CD4-positive, alpha-beta T cell treated with Interleukin-4 for 4 hours (primary cell): ENCODE data around the gene SCN5A.

Experiments used
- DNase-seq: peaks from one replicate; pipeline ENCODE4 v3.0.0-alpha.2; 2020

SCN5A gene

DNA sequence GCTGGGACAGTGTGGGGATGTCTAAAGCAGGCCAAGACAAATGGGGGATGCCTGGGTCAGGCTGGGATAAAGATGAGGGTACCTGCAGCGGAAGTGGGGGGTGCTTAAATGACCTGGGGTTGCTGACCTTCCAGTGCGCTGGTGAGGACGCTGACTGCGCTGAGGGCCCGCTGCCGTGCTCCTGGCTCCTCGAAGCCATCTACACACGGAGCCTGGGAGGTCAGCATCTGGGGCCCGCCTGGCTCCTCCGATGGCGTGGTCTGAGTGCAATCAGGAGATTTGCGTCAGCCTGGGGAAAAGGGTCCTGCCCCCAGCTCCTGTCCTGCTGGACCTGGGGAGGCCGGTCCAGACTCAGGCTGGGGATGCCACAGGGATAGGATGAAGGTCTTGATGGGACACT lies 50.7 kb downstream of the SCN5A start:
- no peak for DNase-seq

GRCh38 chr3:38597502-38598060 lies 51.9 kb downstream of the SCN5A start:
- no peak for DNase-seq

DNA sequence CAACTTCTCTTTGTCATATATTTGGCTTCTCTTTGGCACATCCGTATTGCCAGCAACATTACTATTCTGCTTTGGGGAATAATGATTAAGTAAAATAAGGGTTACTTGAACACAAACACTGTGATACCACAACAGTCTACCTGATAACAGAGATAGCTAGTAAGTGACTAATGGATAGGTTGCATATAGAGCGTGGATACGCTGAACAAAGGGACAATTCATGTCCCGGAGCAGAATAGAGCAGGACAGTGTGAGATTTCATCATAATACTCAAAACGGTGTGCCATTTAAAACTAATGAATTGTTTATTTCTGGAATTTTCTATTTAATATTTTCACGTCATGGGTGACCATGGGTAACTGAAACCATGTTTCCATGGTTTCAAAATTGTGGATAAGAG lies 54.1 kb downstream of the SCN5A start:
- no peak for DNase-seq

GRCh38 chr3:38590521-38590920 lies 59.0 kb downstream of the SCN5A start:
- no peak for DNase-seq

DNA sequence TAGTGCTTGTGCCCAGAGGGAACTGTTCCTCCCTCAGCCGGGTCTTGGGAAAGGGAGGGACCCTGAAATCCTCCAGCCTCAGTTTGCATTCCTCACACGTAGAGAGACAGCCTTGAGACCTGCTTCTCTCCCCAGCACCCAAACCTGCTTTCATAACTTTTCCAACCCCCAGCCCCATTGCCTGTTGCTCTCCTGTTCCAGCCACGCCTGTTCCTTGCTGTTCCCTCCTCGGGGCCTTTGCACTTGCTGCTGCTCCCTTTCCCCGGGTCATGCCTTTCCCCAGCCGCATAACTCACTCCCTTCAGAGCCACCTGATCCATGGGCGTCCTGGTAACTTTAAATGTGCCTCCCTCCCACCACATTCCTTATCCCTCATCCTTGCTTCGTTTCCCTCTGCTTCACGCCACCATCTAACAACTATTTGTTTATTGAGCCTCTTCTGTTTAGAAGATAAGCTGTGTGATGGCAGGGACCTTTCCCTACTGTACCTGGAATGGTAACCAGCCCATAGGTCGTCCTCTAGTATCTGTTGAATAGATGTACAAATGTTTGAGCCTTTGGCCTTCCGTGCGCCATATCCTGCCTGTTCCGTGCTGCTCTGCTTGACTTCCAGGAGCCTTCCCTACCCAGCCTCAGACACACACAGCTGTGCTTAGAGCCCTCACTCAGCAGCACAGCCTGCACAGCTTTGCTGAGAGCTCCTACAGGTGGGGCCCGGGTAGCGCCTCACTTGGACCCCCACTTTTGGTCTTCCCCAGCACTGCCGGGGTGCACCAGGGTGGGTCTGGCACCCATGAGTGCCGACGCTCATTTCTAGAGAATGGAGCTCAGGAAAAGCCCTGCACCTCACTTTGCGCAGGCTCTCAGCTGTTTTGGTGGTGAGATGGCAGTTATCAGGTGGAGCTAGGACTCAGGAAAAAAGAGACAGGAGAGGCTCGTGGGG lies 60.2 kb downstream of the SCN5A start:
- no peak for DNase-seq

- DNase-seq: no peak
Observed at GRCh38 chr3:38588371-38588971, 61.0 kb downstream of the SCN5A start.

DNA sequence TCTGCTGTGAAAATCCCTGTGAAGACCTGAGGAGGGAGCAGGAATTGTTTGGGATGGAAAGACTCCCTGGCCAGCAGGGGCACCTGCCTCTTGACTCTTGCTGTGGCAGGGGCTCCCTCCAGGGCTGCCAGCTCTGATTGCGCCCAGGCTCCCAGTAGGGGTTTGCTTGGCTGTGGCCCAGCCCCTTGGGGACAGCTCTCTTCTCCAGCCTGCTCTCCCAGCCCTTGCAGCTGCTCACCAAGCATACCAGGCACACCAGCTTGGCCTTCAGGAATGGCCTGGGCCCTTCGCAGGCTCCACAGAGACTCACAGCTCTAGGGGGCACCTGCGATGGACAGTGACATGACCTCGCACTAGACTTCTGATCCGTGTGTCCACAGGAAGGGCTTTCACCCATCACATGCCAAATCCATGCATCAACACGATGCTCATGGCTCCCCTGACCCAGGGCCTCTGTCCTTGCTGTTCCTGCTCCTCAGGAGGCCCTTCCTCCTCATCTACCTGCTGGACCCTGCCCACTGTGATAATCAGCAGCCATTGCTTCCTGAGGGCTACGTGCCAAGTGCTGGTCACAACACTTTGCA lies 61.8 kb downstream of the SCN5A start:
- no peak for DNase-seq

GRCh38 chr3:38586546-38587520 lies 62.7 kb downstream of the SCN5A start:
- no peak for DNase-seq

GRCh38 chr3:38585791-38586420 lies 63.6 kb downstream of the SCN5A start:
- no peak for DNase-seq

- no peak for DNase-seq
Observed at GRCh38 chr3:38583688-38584087, 65.8 kb downstream of the SCN5A start.

DNA sequence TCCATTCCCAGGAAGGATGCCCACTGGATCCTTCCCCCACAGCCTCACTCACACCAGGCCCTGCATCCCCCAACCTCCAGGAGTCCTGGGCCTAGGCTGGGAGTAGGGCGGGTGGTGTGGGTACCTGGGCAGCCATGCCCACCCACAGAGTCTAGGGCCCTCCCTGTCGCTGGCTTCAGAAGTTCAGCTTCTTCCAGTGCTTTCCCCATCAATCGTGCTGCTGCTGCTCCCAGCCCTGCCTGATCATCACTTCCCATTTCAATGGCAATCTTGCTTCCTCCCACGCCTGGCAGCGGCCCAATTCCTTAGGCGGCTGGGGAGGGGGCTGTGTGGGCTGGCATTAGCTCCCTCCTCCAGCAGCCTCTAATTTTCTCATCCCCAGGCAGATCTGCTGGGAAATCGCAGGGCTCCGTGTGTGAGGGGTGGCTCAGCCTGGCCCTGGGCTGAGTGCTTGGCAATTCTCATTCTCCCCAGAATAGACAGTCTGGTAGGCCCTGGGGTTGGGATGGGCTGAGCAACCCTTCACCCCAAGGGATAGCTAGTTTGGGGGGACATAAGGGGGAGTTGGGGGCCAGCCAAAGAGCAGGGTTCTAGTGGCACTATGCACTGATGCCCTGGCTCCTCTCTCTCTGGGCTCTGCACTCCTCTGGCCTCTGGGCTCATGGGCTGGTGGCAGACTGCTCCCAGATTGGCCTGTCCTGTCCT lies 66.4 kb downstream of the SCN5A start:
- no peak for DNase-seq

GRCh38 chr3:38582316-38582715 lies 67.2 kb downstream of the SCN5A start:
- DNase-seq: no peak

DNA sequence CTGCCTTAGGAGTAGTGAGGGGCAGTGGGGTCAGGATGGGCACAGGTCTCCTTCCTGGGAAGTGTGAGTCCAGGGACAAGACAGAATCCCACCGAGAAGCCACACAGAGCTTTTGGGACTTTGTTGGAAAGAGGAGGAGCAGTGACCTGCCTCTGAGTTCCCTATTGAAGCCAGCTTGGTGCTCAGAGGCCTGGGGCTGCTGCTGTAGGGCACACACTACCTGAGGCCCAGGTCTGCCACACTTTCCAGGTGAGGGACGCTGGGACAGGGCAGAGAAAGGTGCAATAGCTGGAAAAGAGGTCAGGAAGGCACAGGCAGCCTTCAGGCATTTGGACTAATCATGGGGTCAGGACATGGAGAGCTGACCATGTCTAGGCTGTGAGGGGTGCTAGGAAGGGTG lies 67.7 kb downstream of the SCN5A start:
- no peak for DNase-seq

DNA sequence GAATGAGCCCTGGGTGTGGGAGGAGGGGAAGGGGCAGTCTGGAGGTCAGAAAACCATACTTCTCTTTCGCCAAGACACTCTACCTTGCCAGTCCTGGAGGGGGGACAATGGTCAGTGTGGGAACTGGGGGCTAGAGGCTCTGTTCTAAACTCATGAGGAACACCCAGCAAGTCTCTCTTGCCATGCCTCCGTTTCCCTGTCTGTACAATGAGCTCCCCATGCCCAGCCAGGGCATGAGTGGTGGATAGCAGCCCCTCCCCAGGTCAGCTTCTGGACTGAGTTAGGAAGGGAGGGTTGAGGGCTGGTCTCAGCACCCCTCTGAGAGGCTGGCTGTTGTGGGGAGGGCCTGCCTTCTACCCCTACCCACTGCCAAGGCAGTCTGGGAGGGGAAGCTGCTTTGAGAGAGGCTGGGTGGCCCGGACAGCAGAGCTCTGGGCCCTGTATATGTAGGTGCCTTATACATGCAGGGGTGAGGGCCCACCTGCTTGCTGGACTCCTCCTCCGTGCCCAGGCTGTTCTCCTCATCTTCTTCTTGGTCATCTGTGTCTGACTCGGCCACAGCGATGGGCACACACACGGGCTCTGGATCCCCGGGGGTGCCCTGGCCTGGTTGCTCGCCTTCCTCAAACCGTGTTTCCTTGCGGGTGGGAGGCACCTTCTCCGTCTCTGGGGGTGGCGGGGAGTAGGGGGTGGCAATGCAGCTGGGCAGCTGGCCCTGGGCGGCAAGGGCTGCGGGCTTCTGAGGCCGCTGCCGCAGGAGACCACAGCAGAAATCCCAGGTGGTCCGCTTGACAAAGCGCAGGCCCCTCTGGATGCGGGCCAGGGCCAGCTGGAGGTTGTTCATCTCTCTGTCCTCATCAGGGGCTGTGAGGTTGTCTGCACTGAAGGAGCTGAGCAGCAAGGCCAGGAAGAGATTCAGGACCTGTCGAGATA lies 68.8 kb downstream of the SCN5A start:
- DNase-seq: no peak

DNA sequence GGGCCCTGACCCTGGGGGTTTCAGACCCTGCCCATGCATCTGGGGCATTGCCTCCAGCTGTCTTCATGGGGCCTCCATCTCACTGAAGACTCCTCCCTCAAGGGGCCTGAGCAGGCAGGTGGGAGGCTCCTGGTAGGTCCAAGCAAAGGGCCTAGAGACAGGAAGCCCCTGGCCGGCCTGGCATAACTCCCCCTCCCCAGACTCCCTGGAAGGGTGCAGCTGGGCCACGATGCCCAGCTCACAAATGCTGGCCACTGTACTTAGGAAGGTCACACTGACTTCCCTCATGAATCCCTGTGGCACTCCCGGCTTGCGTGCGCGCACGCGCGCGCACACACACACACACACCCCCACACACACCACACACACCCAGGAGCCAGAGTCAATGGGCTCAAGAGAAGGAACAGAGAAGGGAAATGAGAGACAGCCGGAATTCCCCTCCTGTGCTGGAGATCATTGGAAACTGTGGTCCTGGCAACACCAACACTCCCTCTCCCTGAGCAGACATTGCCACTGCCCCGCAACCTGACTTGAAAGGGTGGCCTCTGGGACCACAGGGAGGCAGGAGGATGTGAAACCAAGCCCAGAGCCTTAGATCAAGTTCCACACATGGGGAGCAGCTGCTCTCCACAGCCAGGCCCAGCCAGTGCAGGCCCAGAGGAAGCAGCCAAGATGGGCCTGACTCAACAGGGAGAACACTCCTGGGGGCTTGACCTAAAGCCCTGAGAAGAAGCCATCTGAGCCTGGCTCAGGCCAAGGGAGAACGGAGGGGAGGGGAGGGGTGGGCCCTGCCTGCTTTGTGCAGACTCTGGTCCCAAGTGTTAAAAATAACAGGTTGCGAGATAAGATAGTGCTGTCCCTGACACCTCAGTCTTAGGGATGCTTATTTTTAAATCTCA lies 69.7 kb downstream of the SCN5A start:
- DNase-seq: no peak

DNA sequence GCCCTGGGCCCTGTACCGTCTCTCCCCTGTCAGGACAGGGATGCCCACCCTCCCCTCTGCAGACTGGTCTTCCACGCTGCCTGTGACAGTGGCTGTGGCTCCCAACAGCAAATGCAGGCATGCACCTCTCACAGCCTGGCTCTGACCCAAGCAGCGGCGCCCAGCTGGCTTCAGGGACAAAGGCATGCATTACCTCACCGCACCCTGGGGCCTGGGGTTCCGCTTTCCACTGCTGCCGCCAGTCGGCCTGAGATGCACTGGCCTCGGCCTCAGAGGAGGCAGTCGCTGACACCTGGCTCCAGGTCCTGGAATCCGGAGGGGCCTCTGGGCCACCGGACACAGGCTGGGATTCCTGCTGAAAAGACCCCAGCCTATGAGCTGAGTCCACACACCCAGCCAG lies 70.3 kb downstream of the SCN5A start:
- DNase-seq: no peak

DNA sequence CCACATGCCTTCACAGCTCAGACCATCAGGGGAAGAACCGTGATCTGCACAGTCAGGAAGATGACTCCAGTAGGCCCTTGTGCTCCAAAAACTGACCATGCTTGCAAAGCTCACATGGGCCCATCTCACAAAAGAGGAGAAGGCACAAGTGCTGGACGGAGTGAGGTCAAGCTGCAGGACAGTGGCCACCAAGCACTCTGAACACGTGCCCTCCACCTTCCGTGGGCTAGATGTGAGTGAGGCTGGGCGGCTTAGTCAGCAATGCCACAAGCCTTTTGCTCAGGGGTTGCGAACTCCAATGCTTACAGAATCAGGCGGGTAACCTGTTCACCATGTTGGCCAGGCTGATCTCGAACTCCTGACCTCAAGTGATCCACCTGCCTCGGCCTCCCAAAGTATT lies 70.9 kb downstream of the SCN5A start:
- no peak for DNase-seq

- DNase-seq: no peak
Observed at GRCh38 chr3:38578081-38578475, 71.4 kb downstream of the SCN5A start.
